Measurements from ENCODE around the gene TMEM245. TPM values are rescaled to one million over a fixed set of nuclear protein-coding genes. Genes with fewer than 3 reads are reported as not detected.

The TMEM245 gene
- total and polyA plus RNA-seq, 2 of the 13 experiments (the other 11 are each of a cell fraction or from before 2014, with no cell fraction given) = 53.5 to 55.4 TPM

- TF ChIP-seq ZNF275 (CRISPR knock-in tag; IDR thresholded peaks at IDR 0.05; ENCODE audit: borderline replicate concordance) (no peak), HOXA9 (CRISPR knock-in tag; IDR thresholded peaks at IDR 0.05; ENCODE audit: borderline replicate concordance) (no peak), AFF4 (CRISPR knock-in tag; IDR thresholded peaks at IDR 0.05) (no peak), ZNF839 (CRISPR knock-in tag; IDR thresholded peaks at IDR 0.05; ENCODE audit: borderline replicate concordance) (no peak), ZNF281 (CRISPR knock-in tag; IDR thresholded peaks at IDR 0.05; ENCODE audit: borderline replicate concordance) (no peak; the same call in 1 of the 2 replicates), RXRA (CRISPR knock-in tag; IDR thresholded peaks at IDR 0.05) (no peak), ZFP41 (CRISPR knock-in tag; IDR thresholded peaks at IDR 0.05; ENCODE audit: borderline replicate concordance) (no peak), HNF4G (IDR thresholded peaks at IDR 0.05; ENCODE audit: borderline replicate concordance, low read depth, low read length) (no peak), HNF4G (CRISPR knock-in tag; IDR thresholded peaks at IDR 0.05; ENCODE audit: borderline replicate concordance, low read depth) (no peak), TFDP2 (CRISPR knock-in tag; IDR thresholded peaks at IDR 0.05) (no peak), GLMP (CRISPR knock-in tag; IDR thresholded peaks at IDR 0.05; ENCODE audit: borderline replicate concordance) (no peak), PITX1 (CRISPR knock-in tag; IDR thresholded peaks at IDR 0.05) (no peak), NPAS2 (CRISPR knock-in tag; IDR thresholded peaks at IDR 0.05; ENCODE audit: borderline replicate concordance) (no peak), MED1 (CRISPR knock-in tag; IDR thresholded peaks at IDR 0.05) (peak; percentile 13; the same call in 1 of the 2 replicates), ZNF276 (CRISPR knock-in tag; IDR thresholded peaks at IDR 0.05; ENCODE audit: low read depth) (no peak)
Measured at GRCh38 chr9:109119439-109120203, at the start of gene TMEM245 (continued).

All from HepG2 (cell line).